Measurements from ENCODE around the gene FGGY.

Gene FGGY

GRCh38 chr1:59565611-59566410, 268.9 kb downstream of the FGGY start:
- TF ChIP-seq EZH2phosphoT487 (conservative IDR thresholded peaks at IDR 0.05; ENCODE audit: low read length) (no peak), CTCF (IDR thresholded peaks at IDR 0.05; ENCODE audit: insufficient read depth, low read length, poor library complexity, severe bottlenecking) (no peak)

GRCh38 chr1:59568158-59568935, 271.5 kb downstream of the FGGY start:
- H3K9ac ChIP-seq (ENCODE audit: low read length): no peak overlapping the region
- no peak overlapping the region for H3K4me2 ChIP-seq (ENCODE audit: low read depth, low read length, poor library complexity, severe bottlenecking)
- H3K27ac ChIP-seq (ENCODE audit: low read depth, low read length): no peak overlapping the region
- no peaks in the 10 kb centered on the region for H3K27me3 ChIP-seq (ENCODE audit: low read length)
- no peaks in the 10 kb centered on the region for H3K9me3 ChIP-seq (ENCODE audit: insufficient read depth, low read length)
- H2AFZ ChIP-seq (ENCODE audit: low read depth, low read length, severe bottlenecking): no peak overlapping the region
- H3F3A ChIP-seq (ENCODE audit: insufficient read depth): no peaks in the 10 kb centered on the region
- no peak overlapping the region for H3K4me3 ChIP-seq (ENCODE audit: insufficient read depth, low read length, poor library complexity, severe bottlenecking)
- no peaks in the 10 kb centered on the region for H3K36me3 ChIP-seq (ENCODE audit: low read length)
- no peaks in the 10 kb centered on the region for H3K9me2 ChIP-seq (replicated peaks; ENCODE audit: insufficient read depth, low read length)
- TF ChIP-seq EZH2phosphoT487 (conservative IDR thresholded peaks at IDR 0.05; ENCODE audit: low read length): no peak
- no peak for TF ChIP-seq CTCF (IDR thresholded peaks at IDR 0.05; ENCODE audit: insufficient read depth, low read length, poor library complexity, severe bottlenecking)
- no peaks in the 10 kb centered on the region for H3K79me2 ChIP-seq (ENCODE audit: insufficient read depth, low read length)
- H4K20me1 ChIP-seq (ENCODE audit: low read depth, low read length): no peaks in the 10 kb centered on the region

More at GRCh38 chr1:59565611-59566410, 268.9 kb downstream of the FGGY start:
- Histone ChIP-seq H3K36me3 (ENCODE audit: low read length) (no peaks in the 10 kb centered on the region), H3F3A (ENCODE audit: insufficient read depth) (no peaks in the 10 kb centered on the region), H3K9me3 (ENCODE audit: insufficient read depth, low read length) (no peaks in the 10 kb centered on the region), H3K4me3 (ENCODE audit: insufficient read depth, low read length, poor library complexity, severe bottlenecking) (no peak overlapping the region), H3K27me3 (ENCODE audit: low read length) (no peaks in the 10 kb centered on the region), H2AFZ (ENCODE audit: low read depth, low read length, severe bottlenecking) (no peak overlapping the region), H3K4me2 (ENCODE audit: low read depth, low read length, poor library complexity, severe bottlenecking) (no peak overlapping the region), H3K27ac (ENCODE audit: low read depth, low read length) (no peak overlapping the region), H3K9me2 (replicated peaks; ENCODE audit: insufficient read depth, low read length) (no peaks in the 10 kb centered on the region), H3K79me2 (ENCODE audit: insufficient read depth, low read length) (no peaks in the 10 kb centered on the region), H4K20me1 (ENCODE audit: low read depth, low read length) (no peaks in the 10 kb centered on the region), H3K9ac (ENCODE audit: low read length) (no peak overlapping the region)

GRCh38 chr1:59569198-59569597, 272.3 kb downstream of the FGGY start:
- TF ChIP-seq CTCF (IDR thresholded peaks at IDR 0.05; ENCODE audit: insufficient read depth, low read length, poor library complexity, severe bottlenecking): no peak
- TF ChIP-seq EZH2phosphoT487 (conservative IDR thresholded peaks at IDR 0.05; ENCODE audit: low read length): no peak
- Histone ChIP-seq H3K79me2 (ENCODE audit: insufficient read depth, low read length) (no peaks in the 10 kb centered on the region), H3K9me3 (ENCODE audit: insufficient read depth, low read length) (no peaks in the 10 kb centered on the region), H4K20me1 (ENCODE audit: low read depth, low read length) (no peaks in the 10 kb centered on the region), H3K27ac (ENCODE audit: low read depth, low read length) (no peak overlapping the region), H3F3A (ENCODE audit: insufficient read depth) (no peaks in the 10 kb centered on the region), H3K4me3 (ENCODE audit: insufficient read depth, low read length, poor library complexity, severe bottlenecking) (no peak overlapping the region), H3K36me3 (ENCODE audit: low read length) (no peaks in the 10 kb centered on the region), H2AFZ (ENCODE audit: low read depth, low read length, severe bottlenecking) (no peak overlapping the region), H3K9me2 (replicated peaks; ENCODE audit: insufficient read depth, low read length) (no peaks in the 10 kb centered on the region), H3K9ac (ENCODE audit: low read length) (no peak overlapping the region), H3K4me2 (ENCODE audit: low read depth, low read length, poor library complexity, severe bottlenecking) (no peak overlapping the region), H3K27me3 (ENCODE audit: low read length) (no peaks in the 10 kb centered on the region)
